Ovary (tissue), 3 donors: ENCODE data around the gene LRCH1.

Experiments used
- POLR2A ChIP-seq: fragments of 450-650 bp; IDR thresholded peaks from one replicate; pipeline ENCODE4 v1.6.1; 2017; ENCODE audit warnings: antibody characterized with exemption, mild to moderate bottlenecking, moderate library complexity
- TF ChIP-seq, protein P1 (sequence below), 3 donors: fragments of 450-650 bp in 2 of 3; fragments of 200-600 bp in 1 of 3; IDR thresholded peaks; one replicate each; pipeline versions ENCODE4 v1.5.1 to v1.8.0; 2016 to 2022; ENCODE audit warnings: antibody characterized with exemption in 3 of 3, mild to moderate bottlenecking in 1 of 3
- donor health status: DM: no; HTN: no; CAD: no.

DNA sequence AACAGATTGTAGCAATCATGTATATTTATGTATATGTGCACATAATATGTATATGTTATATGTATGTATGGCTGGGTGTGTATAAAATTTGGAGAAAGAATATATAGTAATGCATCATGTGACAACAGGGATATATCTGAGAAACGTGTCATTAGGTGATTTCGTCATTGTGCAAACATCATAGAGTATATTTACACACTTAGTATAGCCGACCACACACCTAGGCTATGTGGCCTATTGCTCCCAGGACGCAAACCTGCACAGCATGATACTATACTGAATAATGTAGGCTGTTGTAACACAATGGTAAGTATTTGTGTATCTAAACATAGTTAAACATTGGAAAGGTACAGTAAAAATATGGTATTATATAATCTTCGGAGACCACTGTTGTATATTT lies 200.2 kb downstream of the LRCH1 start:
- TF ChIP-seq, protein P1, sequence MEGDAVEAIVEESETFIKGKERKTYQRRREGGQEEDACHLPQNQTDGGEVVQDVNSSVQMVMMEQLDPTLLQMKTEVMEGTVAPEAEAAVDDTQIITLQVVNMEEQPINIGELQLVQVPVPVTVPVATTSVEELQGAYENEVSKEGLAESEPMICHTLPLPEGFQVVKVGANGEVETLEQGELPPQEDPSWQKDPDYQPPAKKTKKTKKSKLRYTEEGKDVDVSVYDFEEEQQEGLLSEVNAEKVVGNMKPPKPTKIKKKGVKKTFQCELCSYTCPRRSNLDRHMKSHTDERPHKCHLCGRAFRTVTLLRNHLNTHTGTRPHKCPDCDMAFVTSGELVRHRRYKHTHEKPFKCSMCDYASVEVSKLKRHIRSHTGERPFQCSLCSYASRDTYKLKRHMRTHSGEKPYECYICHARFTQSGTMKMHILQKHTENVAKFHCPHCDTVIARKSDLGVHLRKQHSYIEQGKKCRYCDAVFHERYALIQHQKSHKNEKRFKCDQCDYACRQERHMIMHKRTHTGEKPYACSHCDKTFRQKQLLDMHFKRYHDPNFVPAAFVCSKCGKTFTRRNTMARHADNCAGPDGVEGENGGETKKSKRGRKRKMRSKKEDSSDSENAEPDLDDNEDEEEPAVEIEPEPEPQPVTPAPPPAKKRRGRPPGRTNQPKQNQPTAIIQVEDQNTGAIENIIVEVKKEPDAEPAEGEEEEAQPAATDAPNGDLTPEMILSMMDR (IDR thresholded peaks at IDR 0.05) = no peak
- TF ChIP-seq POLR2A = no peak
